ENCODE data around the gene CMAS.

DNA sequence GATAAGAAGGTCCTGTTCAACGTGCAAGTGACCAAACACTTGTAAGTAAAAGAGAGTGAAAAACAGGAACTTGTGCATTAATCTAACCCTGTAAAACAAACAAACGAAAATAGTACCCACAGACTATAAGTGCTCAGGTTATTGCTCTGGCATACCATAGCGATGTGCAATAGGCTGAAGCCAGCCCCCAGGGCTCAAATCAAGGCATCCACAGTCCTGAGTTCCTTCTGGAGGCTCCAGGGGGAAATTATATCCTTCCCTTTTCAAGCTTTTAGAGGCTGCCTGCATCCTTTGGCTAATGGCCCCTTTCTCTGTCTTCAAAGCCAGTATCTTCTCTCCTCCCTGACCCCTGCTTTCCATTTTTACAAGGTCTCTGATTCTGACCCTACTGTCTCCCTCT is 8.1 kb upstream of the CMAS start:
- no peak for TF ChIP-seq EZH2 (IDR thresholded peaks at IDR 0.05)
- TF ChIP-seq POLR2AphosphoS5 (IDR thresholded peaks at IDR 0.05; ENCODE audit: borderline replicate concordance, low read depth, low read length), result no peak
